SK-N-SH treated with all-trans-retinoic acid at 6 μM for 48 hours (cell line): Measurements from ENCODE around the gene EFCAB9.

ENCODE experiments used
- ATAC-seq: fragments of 200-7000 bp; cut with Tn5 transposase; 3 replicates; pipeline ENCODE4 v1.9.1; 2020; ENCODE audit warnings: mild to moderate bottlenecking, moderate library complexity
- ARNTL ChIP-seq: fragments of 450-650 bp; formaldehyde crosslinking; IDR thresholded peaks from 2 replicates; pipeline ENCODE4 v1.5.0; 2020; ENCODE audit warnings: low read depth, mild to moderate bottlenecking, moderate library complexity, borderline replicate concordance
- BACH2 ChIP-seq: fragments of 250-450 bp; sonication (Bioruptor Pico); IDR thresholded peaks from 2 replicates; pipeline ENCODE4 v1.9.0; 2021; ENCODE audit warnings: mild to moderate bottlenecking, borderline replicate concordance
- CREB5 ChIP-seq: fragments of 250-450 bp; sonication (Bioruptor Pico); IDR thresholded peaks from 2 replicates; pipeline ENCODE4 v1.5.1; 2020; ENCODE audit warnings: low read depth, mild to moderate bottlenecking, moderate library complexity
- CSRNP3 ChIP-seq: fragments of 250-450 bp; sonication (Bioruptor Pico); IDR thresholded peaks from 2 replicates; pipeline ENCODE4 v1.5.1; 2021; ENCODE audit warnings: mild to moderate bottlenecking, moderate library complexity
- ESRRG ChIP-seq: fragments of 250-450 bp; sonication (Bioruptor Pico); IDR thresholded peaks from 2 replicates; pipeline ENCODE4 v1.6.1; 2021; ENCODE audit warnings: mild to moderate bottlenecking
- GLIS3 ChIP-seq: fragments of 250-450 bp; sonication (Bioruptor Pico); IDR thresholded peaks from 2 replicates; pipeline ENCODE4 v1.5.0; 2020; ENCODE audit warnings: mild to moderate bottlenecking, moderate library complexity
- ISL1 ChIP-seq: fragments of 250-450 bp; sonication (Bioruptor Pico); IDR thresholded peaks from 2 replicates; pipeline ENCODE4 v2.1.2; 2022; ENCODE audit warnings: mild to moderate bottlenecking, moderate library complexity
- OSR1 ChIP-seq: fragments of 250-450 bp; sonication (Bioruptor Pico); IDR thresholded peaks from 2 replicates; pipeline ENCODE4 v1.8.0; 2022; ENCODE audit warnings: moderate library complexity, mild to moderate bottlenecking, inconsistent platforms
- PATZ1 ChIP-seq: fragments of 250-450 bp; sonication (Bioruptor Pico); IDR thresholded peaks from 2 replicates; pipeline ENCODE4 v1.8.0; 2020; ENCODE audit warnings: mild to moderate bottlenecking, moderate library complexity, borderline replicate concordance
- PPARA ChIP-seq: fragments of 250-450 bp; sonication (Bioruptor Pico); IDR thresholded peaks from 2 replicates; pipeline ENCODE4 v1.5.0; 2020; ENCODE audit warnings: mild to moderate bottlenecking, borderline replicate concordance
- RARB ChIP-seq: fragments of 250-450 bp; sonication (Bioruptor Pico); IDR thresholded peaks from 2 replicates; pipeline ENCODE4 v1.8.0; 2021; ENCODE audit warnings: mild to moderate bottlenecking, moderate library complexity
- TOX ChIP-seq: fragments of 250-450 bp; sonication (Bioruptor Pico); IDR thresholded peaks from 2 replicates; pipeline ENCODE4 v1.8.0; 2021; ENCODE audit warnings: mild to moderate bottlenecking, moderate library complexity, borderline replicate concordance
- TSHZ2 ChIP-seq: fragments of 250-450 bp; sonication (Bioruptor Pico); IDR thresholded peaks from 2 replicates; pipeline ENCODE4 v1.5.0; 2020; ENCODE audit warnings: mild to moderate bottlenecking, moderate library complexity
- ZC3H10 ChIP-seq: fragments of 250-450 bp; sonication (Bioruptor Pico); IDR thresholded peaks from 2 replicates; pipeline ENCODE4 v1.5.1; 2021; ENCODE audit warnings: mild to moderate bottlenecking, moderate library complexity
- ZNF565 ChIP-seq: fragments of 450-650 bp; formaldehyde crosslinking; conservative IDR thresholded peaks from 2 replicates; pipeline ENCODE4 v1.5.0; 2020; ENCODE audit warnings: low read depth, mild to moderate bottlenecking, moderate library complexity
- ZNF70 ChIP-seq: fragments of 450-650 bp; formaldehyde crosslinking; IDR thresholded peaks from 2 replicates; pipeline ENCODE4 v1.5.0; 2020; ENCODE audit warnings: mild to moderate bottlenecking, moderate library complexity

EFCAB9 gene

GRCh38 chr5:172167895-172168294, 26.1 kb upstream of the EFCAB9 start:
- TF ChIP-seq ZNF70 (CRISPR knock-in tag) (no peak), ISL1 (CRISPR knock-in tag) (no peak), CREB5 (CRISPR knock-in tag) (no peak), CSRNP3 (CRISPR knock-in tag) (no peak), ARNTL (CRISPR knock-in tag) (no peak), ESRRG (CRISPR knock-in tag) (no peak), RARB (no peak), PPARA (CRISPR knock-in tag) (no peak), BACH2 (CRISPR knock-in tag) (no peak), OSR1 (CRISPR knock-in tag) (no peak), TOX (no peak), ZNF565 (no peak), PATZ1 (no peak), GLIS3 (no peak)

GRCh38 chr5:172168311-172168710, 25.7 kb upstream of the EFCAB9 start:
- ATAC-seq, result no peak
- no peak for TF ChIP-seq ESRRG (CRISPR knock-in tag)
- no peak for TF ChIP-seq BACH2 (CRISPR knock-in tag)
- no peak for TF ChIP-seq GLIS3
- no peak for TF ChIP-seq PATZ1
- TF ChIP-seq CSRNP3 (CRISPR knock-in tag), result no peak
- TF ChIP-seq OSR1 (CRISPR knock-in tag), result no peak
- no peak for TF ChIP-seq ZNF565
- no peak for TF ChIP-seq ZNF70 (CRISPR knock-in tag)
- no peak for TF ChIP-seq ZC3H10 (CRISPR knock-in tag)
- no peak for TF ChIP-seq CREB5 (CRISPR knock-in tag)
- no peak for TF ChIP-seq TSHZ2 (CRISPR knock-in tag)
- TF ChIP-seq TOX, result no peak

More at GRCh38 chr5:172167895-172168294, 26.1 kb upstream of the EFCAB9 start:
- no peak for ATAC-seq

DNA sequence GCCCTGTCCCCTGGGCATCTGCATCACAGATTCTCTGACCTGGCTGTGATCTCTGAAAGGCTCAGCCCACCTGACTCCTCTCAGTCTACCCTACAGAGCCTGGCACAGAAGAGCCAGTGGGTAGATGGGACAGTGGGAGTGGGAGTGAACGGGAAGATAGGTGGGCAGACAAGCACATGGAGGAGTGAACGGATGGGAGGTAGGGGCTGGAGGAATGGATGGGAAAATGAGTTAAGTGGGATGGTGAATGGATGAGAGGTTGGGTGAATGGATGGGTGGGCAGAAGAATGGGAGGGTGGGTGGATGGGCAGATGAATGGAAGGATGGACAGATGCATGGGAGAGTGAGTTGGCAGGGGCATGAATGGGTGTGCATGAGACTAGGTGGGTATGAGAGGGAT, 24.8 kb upstream of the EFCAB9 start:
- TF ChIP-seq ISL1 (CRISPR knock-in tag), result no peak

More for the DNA sequence above, 24.8 kb upstream of the EFCAB9 start:
- no peak for ATAC-seq
